ACC112 (cell line): Measurements from ENCODE around the gene GFOD1.
"Not testable (repeated sequence)": the region's sequence is repeated elsewhere in the genome, so short reads cannot be mapped to it uniquely, and the experiment has no call there.

Experiments used
- H2AFZ ChIP-seq: fragments of 200-600 bp; sonication (generic); one replicate; pipeline ENCODE4 v1.6.0; 2017; ENCODE audit warnings: antibody characterized with exemption, low read length; ENCODE audit not compliant: unreplicated experiment
- H3K27ac ChIP-seq: fragments of 200-600 bp; sonication (generic); 2 replicates; pipeline ENCODE4 v1.5.1; 2014; ENCODE audit warnings: low read depth, mild to moderate bottlenecking, antibody characterized with exemption, low read length, moderate library complexity
- H3K27me3 ChIP-seq: fragments of 200-600 bp; sonication (generic); 2 replicates; pipeline ENCODE4 v1.6.1; 2014; ENCODE audit warnings: mild to moderate bottlenecking, antibody characterized with exemption, low read length, moderate library complexity, mixed read lengths; ENCODE audit not compliant: insufficient read depth
- H3K36me3 ChIP-seq: fragments of 200-600 bp; sonication (generic); 2 replicates; pipeline ENCODE4 v1.6.1; 2016; ENCODE audit warnings: mild to moderate bottlenecking, antibody characterized with exemption, low read length, moderate library complexity, mixed read lengths; ENCODE audit not compliant: insufficient read depth
- H3K4me1 ChIP-seq: fragments of 200-600 bp; sonication (generic); one replicate; pipeline ENCODE4 v1.6.1; 2016; ENCODE audit warnings: low read length, mixed read lengths; ENCODE audit not compliant: insufficient read depth, unreplicated experiment, control insufficient read depth
- H3K4me3 ChIP-seq: fragments of 200-600 bp; sonication (generic); 2 replicates; pipeline ENCODE4 v1.5.1; 2014; ENCODE audit warnings: mild to moderate bottlenecking, low read depth, low read length
- H3K79me2 ChIP-seq: fragments of 200-600 bp; sonication (generic); one replicate; pipeline ENCODE4 v1.6.0; 2016; ENCODE audit warnings: low read length; ENCODE audit not compliant: control insufficient read depth, unreplicated experiment, insufficient read depth

The GFOD1 gene

DNA sequence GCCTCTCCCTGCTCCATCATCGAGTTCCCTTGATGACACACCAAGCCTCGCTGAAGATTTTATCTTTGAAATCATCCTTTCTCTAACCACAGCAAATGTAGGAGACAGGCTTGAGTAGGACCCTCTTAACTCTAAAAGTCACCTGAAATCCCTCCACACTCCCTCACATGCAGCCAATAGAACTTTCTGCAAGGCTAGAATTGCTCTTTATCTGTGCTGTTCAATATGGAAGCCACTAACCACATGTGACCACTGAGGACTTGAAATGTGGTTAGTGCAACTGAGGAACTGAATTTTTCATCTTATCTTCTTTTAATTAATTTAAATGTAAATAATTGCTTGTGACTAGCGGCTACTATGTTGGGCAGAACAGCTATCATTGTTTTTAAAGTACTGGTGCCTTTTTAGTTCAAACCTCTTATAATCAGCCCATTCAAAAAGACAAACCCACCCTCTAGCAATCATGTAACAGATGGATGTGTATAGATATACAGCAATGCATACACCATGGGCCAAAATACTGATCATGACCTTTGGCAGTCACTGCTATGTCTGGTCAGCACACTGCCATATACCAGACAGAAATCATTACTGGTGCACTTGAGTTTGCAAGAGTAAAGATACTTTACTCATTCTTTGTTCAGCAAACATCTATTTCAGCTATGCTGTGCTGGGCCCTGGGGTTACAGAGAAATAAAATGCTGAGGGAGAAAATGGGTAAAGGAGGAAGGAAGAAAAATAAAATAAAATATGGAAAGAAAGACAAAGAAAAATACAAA is 50.0 kb downstream of the GFOD1 start:
- H3K79me2 ChIP-seq = no peaks in the 10 kb centered on the region
- no peaks in the 10 kb centered on the region for H3K36me3 ChIP-seq
- H3K27ac ChIP-seq = no peak overlapping the region
- no peak overlapping the region for H2AFZ ChIP-seq
- H3K4me1 ChIP-seq = no peaks in the 10 kb centered on the region
- no peaks in the 10 kb centered on the region for H3K27me3 ChIP-seq
- H3K4me3 ChIP-seq = no peak overlapping the region

DNA sequence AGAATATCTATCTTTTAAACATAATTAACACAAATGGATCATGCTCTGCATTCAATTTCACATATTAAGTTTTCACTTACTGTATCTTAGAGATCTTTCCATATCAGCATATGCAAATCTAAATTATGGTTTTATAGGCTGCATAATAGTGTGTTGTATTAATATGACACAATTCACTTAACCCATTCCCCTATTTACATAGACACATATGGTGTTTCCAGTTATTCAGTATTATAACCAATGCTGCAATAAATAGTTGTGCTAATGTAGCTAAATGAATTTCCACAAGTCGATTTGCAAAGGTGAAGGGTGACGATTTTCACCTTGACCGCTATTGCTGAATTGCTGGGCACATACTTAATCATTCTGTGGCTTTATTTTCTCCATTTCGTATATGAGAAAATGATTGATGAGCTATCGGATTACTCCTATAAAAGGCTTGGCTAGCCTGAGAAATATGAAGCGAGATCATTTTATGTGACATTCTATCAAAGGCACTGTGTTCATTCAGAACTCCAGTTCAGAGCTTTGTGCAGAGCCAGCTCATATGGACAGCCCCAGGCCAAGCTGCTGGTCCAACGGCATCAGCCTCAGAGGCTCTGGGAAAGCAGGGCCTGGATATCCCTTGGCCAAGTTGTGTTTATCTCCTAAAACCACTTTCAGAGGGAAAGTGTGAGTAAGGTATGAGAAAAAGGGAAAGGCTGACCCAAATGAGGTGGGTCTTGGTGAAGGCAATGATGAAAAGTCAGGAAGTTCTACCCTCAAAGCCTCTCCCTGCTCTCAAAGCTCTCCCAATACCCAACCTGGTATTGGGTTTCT is 50.8 kb downstream of the GFOD1 start:
- Histone ChIP-seq H3K79me2 (no peaks in the 10 kb centered on the region), H3K27ac (no peak overlapping the region)

DNA sequence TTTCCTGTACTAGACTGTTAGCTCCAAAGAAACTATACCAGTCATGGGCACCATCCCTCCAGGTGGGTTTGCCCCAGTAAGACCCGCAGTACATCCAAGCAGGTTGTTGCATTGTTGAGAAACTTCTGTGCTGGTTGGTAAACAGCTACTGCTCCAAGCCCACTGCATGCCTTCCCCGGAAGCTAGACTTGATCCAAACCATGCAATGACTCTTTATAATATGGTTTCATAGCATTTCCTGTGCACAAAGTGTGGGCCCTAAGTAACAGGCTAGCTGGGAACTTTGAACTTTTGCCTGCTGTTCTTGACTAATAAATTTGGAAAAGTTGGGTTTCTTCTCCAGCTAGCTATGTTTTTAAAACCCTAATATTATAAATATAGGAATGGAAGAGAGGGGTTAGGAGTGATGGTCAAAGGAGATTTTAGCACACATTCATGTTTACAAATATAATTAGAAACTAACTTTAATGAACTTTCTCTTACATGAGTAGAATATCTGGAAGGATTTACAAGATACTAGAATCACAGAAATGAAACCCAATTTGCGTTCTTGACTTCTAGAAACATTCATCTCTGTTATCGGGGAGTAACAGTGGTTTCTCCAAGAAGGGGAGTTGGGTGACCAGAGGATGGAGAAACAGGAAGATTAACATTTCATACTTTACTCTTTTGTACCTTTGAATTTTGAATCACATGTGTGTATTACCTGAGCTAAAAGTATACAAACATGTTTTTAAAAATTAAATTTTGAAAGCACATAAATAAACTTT is 51.7 kb downstream of the GFOD1 start:
- no peaks in the 10 kb centered on the region for H3K79me2 ChIP-seq

More for the DNA sequence above, 50.8 kb downstream of the GFOD1 start:
- Histone ChIP-seq H2AFZ (no peak overlapping the region), H3K27me3 (no peaks in the 10 kb centered on the region), H3K4me3 (no peak overlapping the region), H3K4me1 (peaks cover 2% of the 10 kb centered on the region), H3K36me3 (no peaks in the 10 kb centered on the region)

DNA sequence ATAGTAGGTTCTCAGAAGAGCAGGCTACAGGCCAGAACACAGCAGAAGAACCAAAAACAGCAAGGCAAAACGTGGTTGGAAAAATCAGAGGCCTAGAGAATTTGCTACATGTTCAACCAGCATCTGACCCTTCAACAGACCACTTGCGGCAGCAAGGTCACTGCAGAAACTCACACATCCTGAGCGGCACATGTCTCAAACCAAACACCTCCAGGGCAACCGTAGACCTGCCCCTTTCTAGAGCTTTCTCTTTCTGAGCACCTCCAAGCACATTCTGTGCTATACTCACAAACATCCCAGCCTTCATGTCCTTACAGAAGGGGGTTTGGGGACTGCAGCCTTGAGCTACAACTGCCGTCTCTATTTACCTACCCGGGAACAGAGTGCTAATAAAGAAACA is 52.6 kb downstream of the GFOD1 start:
- no peak overlapping the region for H3K4me3 ChIP-seq
- H3K27me3 ChIP-seq = no peaks in the 10 kb centered on the region
- H3K4me1 ChIP-seq = peaks cover 5% of the 10 kb centered on the region
- no peaks in the 10 kb centered on the region for H3K79me2 ChIP-seq
- H2AFZ ChIP-seq = no peak overlapping the region
- no peaks in the 10 kb centered on the region for H3K36me3 ChIP-seq
- H3K27ac ChIP-seq = no peak overlapping the region

More for the DNA sequence above, 51.7 kb downstream of the GFOD1 start:
- Histone ChIP-seq H3K4me1 (peaks cover 5% of the 10 kb centered on the region), H3K27me3 (no peaks in the 10 kb centered on the region), H2AFZ (no peak overlapping the region), H3K27ac (no peak overlapping the region), H3K4me3 (no peak overlapping the region), H3K36me3 (no peaks in the 10 kb centered on the region)

DNA sequence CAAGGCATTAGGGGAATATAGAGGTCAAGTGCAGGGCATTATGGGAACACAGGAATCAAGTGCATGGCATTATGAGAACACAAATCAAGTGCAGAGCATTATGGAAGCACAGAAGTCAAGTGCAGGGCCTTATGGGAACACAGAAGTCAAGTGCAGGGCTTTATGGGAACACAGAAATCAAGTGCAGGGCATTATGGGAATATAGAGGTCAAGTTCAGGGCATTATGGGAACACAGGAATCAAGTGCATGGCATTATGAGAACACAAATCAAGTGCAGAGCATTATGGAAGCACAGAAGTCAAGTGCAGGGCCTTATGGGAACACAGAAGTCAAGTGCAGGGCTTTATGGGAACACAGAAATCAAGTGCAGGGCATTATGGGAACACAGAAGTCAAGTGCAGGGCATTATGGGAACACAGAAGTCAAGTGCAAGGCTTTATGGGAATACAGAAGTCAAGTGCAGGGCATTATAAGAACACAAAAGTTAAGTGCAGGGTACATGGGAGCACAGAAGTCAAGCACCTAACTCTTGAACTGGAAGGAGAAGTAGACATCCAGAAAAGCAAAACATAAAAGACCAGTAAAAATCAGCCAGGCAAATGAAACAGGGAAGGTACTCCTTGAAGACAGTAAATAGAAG is 53.1 kb downstream of the GFOD1 start:
- H3K79me2 ChIP-seq, H3K4me1 ChIP-seq: not testable (repeated sequence)

DNA sequence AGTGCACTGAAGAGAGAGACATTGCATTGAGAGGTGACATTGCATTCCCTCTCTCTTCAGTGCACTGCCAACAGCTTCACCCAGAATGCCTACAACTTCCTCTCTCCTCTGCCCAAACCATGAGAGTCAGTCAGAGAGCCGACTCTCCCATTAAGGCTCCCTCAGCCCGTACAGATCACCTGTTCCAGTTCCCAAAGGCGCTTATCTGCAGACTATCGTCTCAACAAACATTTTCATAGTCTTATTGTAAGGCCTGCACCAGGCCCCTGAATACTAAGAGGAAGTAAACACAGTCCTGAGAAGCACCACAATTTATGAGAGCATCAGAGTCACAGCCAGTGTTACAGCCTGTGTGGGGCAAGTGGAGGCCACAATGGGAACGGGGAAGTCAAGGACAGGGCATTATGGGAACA is 53.7 kb downstream of the GFOD1 start:
- Histone ChIP-seq H2AFZ (no peak overlapping the region), H3K27me3 (no peaks in the 10 kb centered on the region), H3K36me3 (no peaks in the 10 kb centered on the region), H3K4me3 (no peak overlapping the region), H3K79me2 (no peaks in the 10 kb centered on the region), H3K27ac (no peak overlapping the region), H3K4me1 (peaks cover 5% of the 10 kb centered on the region)

More for the DNA sequence above, 53.1 kb downstream of the GFOD1 start:
- not testable (repeated sequence) for H3K27ac ChIP-seq, H3K36me3 ChIP-seq, H2AFZ ChIP-seq, H3K27me3 ChIP-seq, H3K4me3 ChIP-seq

DNA sequence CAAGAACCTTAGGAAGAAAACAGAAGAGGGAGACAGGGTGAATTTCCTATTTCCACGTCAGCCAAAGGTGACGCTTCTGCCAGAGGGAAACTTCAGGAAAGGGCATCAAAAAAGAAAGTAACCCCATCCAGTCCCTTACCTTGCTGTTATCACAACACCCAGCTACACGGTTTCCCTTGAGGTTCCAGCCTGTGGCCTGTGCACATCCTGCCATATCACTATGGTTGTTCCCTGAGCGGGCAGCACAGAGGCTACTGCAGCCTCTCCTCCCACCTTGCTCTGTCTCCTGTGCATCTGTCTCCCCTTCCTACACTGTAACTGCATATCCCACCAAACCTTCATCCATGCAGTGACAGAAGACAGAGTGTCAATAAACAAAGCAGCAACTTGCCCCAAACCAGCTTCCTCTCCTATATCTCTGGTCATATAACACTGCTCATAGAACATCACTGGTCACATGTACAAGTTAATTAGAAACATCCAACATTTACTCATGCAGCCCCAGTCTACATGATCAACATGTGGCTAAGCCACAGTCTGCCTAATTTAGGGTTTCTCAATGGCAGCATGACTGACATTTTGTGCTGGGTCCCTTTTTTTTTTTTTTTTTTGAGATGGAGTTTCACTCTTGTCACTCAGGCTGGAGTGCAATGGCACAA is 54.7 kb downstream of the GFOD1 start:
- H3K36me3 ChIP-seq = no peaks in the 10 kb centered on the region
- H3K27ac ChIP-seq = no peak overlapping the region
- H3K4me1 ChIP-seq = peaks cover 5% of the 10 kb centered on the region
- no peaks in the 10 kb centered on the region for H3K27me3 ChIP-seq
- no peaks in the 10 kb centered on the region for H3K79me2 ChIP-seq
- no peak overlapping the region for H2AFZ ChIP-seq
- H3K4me3 ChIP-seq = no peak overlapping the region

DNA sequence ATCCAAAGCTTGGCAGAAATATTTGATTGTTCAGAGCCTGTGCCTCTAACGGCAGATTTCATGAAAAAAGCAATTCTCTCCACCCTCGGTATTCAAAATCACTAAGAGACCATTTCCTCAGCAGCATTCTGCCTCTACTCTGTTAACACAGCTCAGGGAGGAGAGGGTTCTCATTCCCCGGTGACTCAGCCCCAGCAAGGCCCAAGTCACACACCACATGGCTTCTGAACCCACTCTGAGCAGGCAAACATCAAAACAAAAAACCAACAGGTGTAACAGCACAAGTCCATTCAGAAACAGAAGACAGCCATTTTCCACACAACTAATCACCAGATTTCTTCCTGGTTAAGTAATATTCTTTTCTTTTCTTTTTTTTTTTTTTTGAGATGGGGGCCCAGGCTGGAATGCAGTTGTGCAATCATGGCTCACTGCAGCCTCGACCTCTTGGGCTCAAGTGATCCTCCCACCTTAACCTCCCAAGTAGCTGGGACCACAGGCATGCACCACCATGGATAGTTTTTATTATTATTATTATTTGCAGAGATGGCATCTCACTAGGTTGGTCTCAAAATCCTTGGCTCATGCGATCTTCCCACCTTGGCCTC is 55.4 kb downstream of the GFOD1 start:
- H3K4me1 ChIP-seq = peaks cover 5% of the 10 kb centered on the region
- H3K27ac ChIP-seq = no peak overlapping the region
- H2AFZ ChIP-seq = no peak overlapping the region
- H3K4me3 ChIP-seq = no peak overlapping the region
- H3K36me3 ChIP-seq = no peaks in the 10 kb centered on the region
- H3K79me2 ChIP-seq = no peaks in the 10 kb centered on the region
- no peaks in the 10 kb centered on the region for H3K27me3 ChIP-seq

DNA sequence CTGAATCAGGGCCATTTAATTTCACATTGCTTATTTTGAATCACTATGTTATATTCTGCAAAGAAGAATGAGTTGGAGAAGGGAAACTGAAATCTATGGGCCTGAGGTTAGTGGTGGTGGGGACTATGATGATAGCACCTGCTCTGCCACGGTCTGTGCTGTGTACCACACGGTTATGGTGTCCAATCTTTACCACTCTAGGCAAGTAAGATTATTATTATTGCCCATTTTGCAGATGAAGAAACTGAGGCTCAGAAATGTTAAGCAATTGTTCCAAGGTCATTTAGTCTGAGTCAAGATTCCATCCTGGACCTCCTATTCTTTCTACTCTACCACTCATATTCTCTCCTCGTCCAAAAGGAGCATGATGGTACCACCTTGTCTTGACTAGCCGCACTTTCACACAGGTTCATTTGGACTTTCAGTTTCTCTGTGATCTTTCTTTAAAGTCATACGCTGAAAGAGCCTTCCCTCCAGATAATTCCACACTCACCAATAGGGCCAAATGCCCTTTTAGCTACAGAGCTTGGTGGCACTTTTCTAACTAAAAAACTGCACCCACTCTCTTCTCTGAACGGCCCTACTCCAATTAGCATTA is 56.2 kb downstream of the GFOD1 start:
- no peak overlapping the region for H3K27ac ChIP-seq
- no peaks in the 10 kb centered on the region for H3K79me2 ChIP-seq
- H3K27me3 ChIP-seq = no peaks in the 10 kb centered on the region
- H3K4me1 ChIP-seq = peaks cover 6% of the 10 kb centered on the region
- H3K4me3 ChIP-seq = no peak overlapping the region
- no peak overlapping the region for H2AFZ ChIP-seq
- H3K36me3 ChIP-seq = no peaks in the 10 kb centered on the region
